Peyer's patch (tissue), 4 donors: ENCODE data around the gene MEIS1.

Experiments
- CTCF ChIP-seq, 6 experiments: fragments of 450-650 bp in 4 of 6; fragments of 200-600 bp in 2 of 6; sonication (generic) in 1 of 6; IDR thresholded peaks; one replicate each; pipeline ENCODE4 v1.5.1; 2017 to 2019; ENCODE audit warnings: antibody characterized with exemption in 6 of 6, mild to moderate bottlenecking in 3 of 6, moderate library complexity in 1 of 6
- POLR2A ChIP-seq, 2 donors: fragments of 450-650 bp; IDR thresholded peaks; one replicate each; pipeline ENCODE4 v1.5.1; 2017; ENCODE audit warnings: antibody characterized with exemption in 2 of 2, mild to moderate bottlenecking in 2 of 2, moderate library complexity in 2 of 2

GRCh38 chr2:66431846-66432587, 2.9 kb upstream of the MEIS1 start:
- no peak for TF ChIP-seq CTCF (IDR thresholded peaks at IDR 0.05)
- no peak for TF ChIP-seq POLR2A (IDR thresholded peaks at IDR 0.05)
